K562 (cell line): ENCODE results near the gene NKIRAS2. TPM values are rescaled to one million over a fixed set of nuclear protein-coding genes. Genes with fewer than 3 reads are reported as not detected.
A peak's percentile ranks its signal among the peaks of the same experiment; 100 is the strongest.

ENCODE experiments used
- ATAC-seq: fragments of 200-7000 bp; cut with Tn5 transposase; 3 replicates; pipeline ENCODE4 v1.9.1; 2020; ENCODE audit warnings: moderate library complexity
- BruUV-seq: library from RNA; stranded (reverse); fragments of 400-500 nt; replicated peaks from 2 replicates; lab custom pipeline; 2021; lab: Mats Ljungman, UMichigan
- CTCF ChIA-PET: fragments of 300-600 bp; formaldehyde crosslinking; extraction: SDS; loops from one replicate; lab custom pipeline; 2021; ENCODE audit warnings: low intra/inter-chr PET ratio; lab: Yijun Ruan, JAX
- POLR2A ChIA-PET: fragments of 300-600, 350-650 bp; sonication (Branson Sonifier 250); formaldehyde crosslinking; extraction: SDS; loops from one replicate; lab custom pipeline; 2021; ENCODE audit warnings: antibody characterized with exemption, inconsistent platforms; lab: Yijun Ruan, JAX
- DNase-seq, 4 experiments: peaks; one replicate each; pipeline versions ENCODE4 v3.0.0 to v3.0.0-alpha.2; 2011 to 2018; ENCODE audit warnings: low spot score in 3 of 4, mixed read lengths in 3 of 4; ENCODE audit errors: extremely low read depth in 1 of 4
- FAIRE-seq: peaks from 2 replicates; lab custom pipeline; 2011; peaks lifted over from hg19 to GRCh38; lab: Jason Lieb, UNC
- H2AFZ ChIP-seq: 2 replicates; pipeline ENCODE4 v1.6.0; 2011; ENCODE audit warnings: low read depth, low read length, control low read depth, inconsistent platforms
- H3K27ac ChIP-seq: fragments of 200-600 bp; 3 replicates; pipeline ENCODE4 v1.8.0; 2011; ENCODE audit warnings: low read depth, mild to moderate bottlenecking, control low read depth, inconsistent platforms, low read length, moderate library complexity, mixed read lengths; ENCODE audit errors: extremely low read depth
- H3K27me3 ChIP-seq, 2 experiments: fragments of 300-600 bp in 1 of 2; 2 replicates in 1 of 2; 3 replicates in 1 of 2; pipeline versions ENCODE4 v1.6.0 to v1.8.0; 2011; ENCODE audit warnings: inconsistent platforms in 2 of 2, low read length in 2 of 2, mild to moderate bottlenecking in 1 of 2, mixed read lengths in 1 of 2, moderate library complexity in 1 of 2; ENCODE audit not compliant: control insufficient read depth in 2 of 2, insufficient read depth in 2 of 2
- H3K36me3 ChIP-seq: fragments of 300-600 bp; 3 replicates; pipeline ENCODE4 v1.8.0; 2011; ENCODE audit warnings: mild to moderate bottlenecking, low read length, inconsistent platforms; ENCODE audit not compliant: control insufficient read depth, insufficient read depth
- H3K4me1 ChIP-seq, 2 experiments: fragments of 200-600 bp in 1 of 2; replicated peaks in 1 of 2; 2 replicates in 1 of 2; 3 replicates in 1 of 2; pipeline versions ENCODE4 v1.5.1 to v1.8.0; 2011; ENCODE audit warnings: inconsistent platforms in 2 of 2, low read length in 2 of 2, mild to moderate bottlenecking in 1 of 2, mixed read lengths in 1 of 2, moderate library complexity in 1 of 2; ENCODE audit not compliant: control insufficient read depth in 2 of 2, insufficient read depth in 2 of 2
- H3K4me2 ChIP-seq: 2 replicates; pipeline ENCODE4 v1.6.1; 2011; ENCODE audit warnings: low read length, control low read depth, inconsistent platforms, mixed read lengths; ENCODE audit not compliant: insufficient read depth
- H3K4me3 ChIP-seq: fragments of 200-600 bp; sonication (generic), shearing (Covaris generic); 2 replicates; pipeline ENCODE4 v1.5.1; 2016; ENCODE audit warnings: control low read depth, inconsistent platforms
- H3K79me2 ChIP-seq: fragments of 200-600 bp; 3 replicates; pipeline ENCODE4 v1.8.0; 2011; ENCODE audit warnings: low read length, inconsistent platforms; ENCODE audit not compliant: control insufficient read depth, insufficient read depth
- H3K9ac ChIP-seq, 2 experiments: 2 replicates each; pipeline versions ENCODE4 v1.6.0 to v1.6.1; 2011; ENCODE audit warnings: low read depth in 2 of 2, low read length in 2 of 2, control low read depth in 1 of 2, inconsistent platforms in 1 of 2, mild to moderate bottlenecking in 1 of 2, mixed read lengths in 1 of 2; ENCODE audit not compliant: insufficient read depth in 1 of 2
- H3K9me1 ChIP-seq: one replicate; pipeline ENCODE4 v1.6.0; 2011; ENCODE audit warnings: inconsistent platforms, mild to moderate bottlenecking, low read length, moderate library complexity; ENCODE audit not compliant: control insufficient read depth, insufficient read depth
- H3K9me3 ChIP-seq: replicated peaks from 2 replicates; pipeline ENCODE4 v1.5.1; 2011; ENCODE audit warnings: low read depth, low read length, inconsistent platforms; ENCODE audit not compliant: control insufficient read depth, insufficient read depth
- H4K20me1 ChIP-seq: replicated peaks from 2 replicates; pipeline ENCODE4 v1.6.1; 2011; ENCODE audit warnings: low read length, inconsistent platforms, mixed read lengths; ENCODE audit not compliant: control insufficient read depth, insufficient read depth
- BCLAF1 ChIP-seq, 2 experiments: fragments of 450-650 bp in 1 of 2; IDR thresholded peaks; 2 replicates each; pipeline ENCODE4 v1.6.1; 2011 to 2017; ENCODE audit warnings: low read depth in 2 of 2, antibody characterized with exemption in 1 of 2, borderline replicate concordance in 1 of 2, low read length in 1 of 2, mild to moderate bottlenecking in 1 of 2, mixed read lengths in 1 of 2; ENCODE audit not compliant: control insufficient read depth in 1 of 2
- CBFA2T3 ChIP-seq: fragments of 450-650 bp; IDR thresholded peaks from 2 replicates; pipeline ENCODE4 v1.6.1; 2017
- MAFK ChIP-seq: IDR thresholded peaks from 2 replicates; pipeline ENCODE4 v1.6.1; 2011; ENCODE audit warnings: low read length, improper control_type of control experiment
- MYNN ChIP-seq, 2 experiments: sonication (generic); formaldehyde crosslinking in 1 of 2; IDR thresholded peaks; 2 replicates each; pipeline versions ENCODE4 v1.5.0 to v1.6.1; 2016 to 2020; ENCODE audit warnings: antibody characterized with exemption in 1 of 2, missing genetic modification reagents in 1 of 2
- POLR2A ChIP-seq: fragments of 450-650 bp; conservative IDR thresholded peaks from 2 replicates; pipeline ENCODE4 v1.6.1; 2016
- POLR2AphosphoS2 ChIP-seq: IDR thresholded peaks from 2 replicates; pipeline ENCODE4 v1.6.1; 2012; ENCODE audit warnings: low read length, improper control_type of control experiment
- POLR2AphosphoS5 ChIP-seq: IDR thresholded peaks from 2 replicates; pipeline ENCODE4 v1.6.1; 2011; ENCODE audit warnings: mild to moderate bottlenecking, low read depth, low read length, moderate library complexity; ENCODE audit not compliant: control insufficient read depth, insufficient read depth
- POLR2B ChIP-seq: fragments of 450-650 bp; IDR thresholded peaks from 2 replicates; pipeline ENCODE4 v1.6.1; 2018; ENCODE audit warnings: low read depth; ENCODE audit not compliant: partially characterized antibody
- RNF2 ChIP-seq: sonication (generic); IDR thresholded peaks from 2 replicates; pipeline ENCODE4 v1.6.1; 2016
- SETDB1 ChIP-seq: IDR thresholded peaks from one replicate; pipeline ENCODE4 v1.6.1; 2012; ENCODE audit warnings: low read length, control low read depth, inconsistent platforms
- ZBTB8A ChIP-seq: fragments of 450-650 bp; IDR thresholded peaks from 2 replicates; pipeline ENCODE4 v1.6.1; 2018; ENCODE audit warnings: mild to moderate bottlenecking, moderate library complexity; ENCODE audit not compliant: partially characterized antibody
- WGBS: fragments of 100-300 bp; shearing (Covaris generic); methylation state at CpG from one replicate; pipeline ENCODE4 v1.1.6; 2016; ENCODE audit warnings: low coverage, mixed read lengths; ENCODE audit not compliant: insufficient coverage; ENCODE audit errors: missing lambda C conversion rate; 5-methylcytosine and 5-hydroxymethylcytosine counted together
- in situ Hi-C: fragments of 300-500 bp; cut with MboI; formaldehyde crosslinking; loops from 4 replicates; pipeline ENCODE4 v1.15.0; 2018; ENCODE audit warnings: inconsistent platforms, mixed read lengths
- intact Hi-C: fragments of 100-400 bp; cut with micrococcal nuclease; formaldehyde crosslinking; loops from 2 replicates; pipeline ENCODE4 v1.14.2; 2022
- polyA plus RNA-seq, 8 experiments: library from polyadenylated mRNA; depleted of rRNA in 4 of 8; stranded (reverse) in 5 of 8; unstranded in 3 of 8; fragments of >200 nt; fragmentation: Nextera tagmentation in 2 of 8; fragmentation: Illumina TruSeq in 1 of 8; extraction: Ambion mirVana in 2 of 8; extraction: Trizol in 1 of 8; gene quantifications; 2 replicates each; pipeline versions ENCODE4 v1.2.1 to v1.2.3, GENCODE V29; 2011 to 2014; ENCODE audit warnings: inconsistent platforms in 1 of 8, missing spikeins in 1 of 8
- total RNA-seq, 7 experiments: library from RNA; depleted of rRNA in 6 of 7; stranded (reverse); fragments of >200 nt in 6 of 7; fragmentation: Illumina TruSeq in 2 of 7; extraction: Trizol in 2 of 7; gene quantifications; 2 replicates each; pipeline versions ENCODE4 v1.2.1 to v1.2.3, GENCODE V29; 2011 to 2021; ENCODE audit warnings: low replicate concordance in 1 of 7
- TF ChIP-seq, protein P1 (sequence below), 2 experiments: fragments of 450-650 bp; IDR thresholded peaks; 2 replicates each; pipeline ENCODE4 v1.6.1; 2018; ENCODE audit warnings: mild to moderate bottlenecking in 2 of 2, low read depth in 1 of 2; ENCODE audit not compliant: partially characterized antibody in 2 of 2
- TF ChIP-seq, protein P2 (sequence below): fragments of 250-450 bp; sonication (Bioruptor Pico); IDR thresholded peaks from 2 replicates; pipeline ENCODE4 v1.8.0; 2022; ENCODE audit warnings: inconsistent platforms, mild to moderate bottlenecking, moderate library complexity, borderline replicate concordance

NKIRAS2 gene
- total and polyA plus RNA-seq, 9 of the 15 experiments (the other 6 are each of a cell fraction or from before 2014, with no cell fraction given): 10.1 to 65.5 (median 29.8) TPM

DNA sequence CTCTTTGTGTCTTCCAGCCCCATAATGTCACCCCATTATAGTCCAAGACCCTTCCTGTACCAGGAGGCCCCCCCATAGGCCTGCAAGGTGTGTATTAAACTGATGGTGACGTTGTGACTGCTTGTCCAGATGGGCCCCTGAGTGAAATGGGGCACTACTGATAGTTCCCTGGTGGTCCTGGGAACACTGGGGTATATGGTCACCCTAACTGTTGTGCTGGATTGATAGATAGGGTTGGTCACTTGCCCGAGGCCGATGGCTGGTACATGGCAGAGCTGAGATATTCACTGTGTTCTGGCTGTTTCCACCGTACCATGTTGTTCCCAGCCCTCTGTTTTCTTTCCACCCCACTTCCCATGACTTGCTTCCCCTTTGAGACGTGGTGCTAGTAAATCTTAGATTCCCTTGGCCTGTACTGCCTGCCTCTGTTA, 49.0 kb upstream of the NKIRAS2 start:
- Histone ChIP-seq H3K4me2 (no peak overlapping the region), H3K79me2 (peaks cover 16% of the 10 kb centered on the region), H3K9ac (no peak overlapping the region), H3K27ac (no peak overlapping the region), H3K9me1 (peaks cover 3% of the 10 kb centered on the region), H3K9me3 (no peaks in the 10 kb centered on the region; the same call in 1 of the 2 replicates), H3K4me3 (no peak overlapping the region), H3K36me3 (peaks cover 70% of the 10 kb centered on the region; the same call in 2 of the 3 replicates), H4K20me1 (no peaks in the 10 kb centered on the region; the same call in 1 of the 2 replicates), H3K4me1 (peaks cover 7 to 38% of the 10 kb centered on the region in 2 experiments; a peak in 4 of 5 replicates), H2AFZ (no peak overlapping the region), H3K27me3 (no peaks in the 10 kb centered on the region)
- TF ChIP-seq, protein P1, sequence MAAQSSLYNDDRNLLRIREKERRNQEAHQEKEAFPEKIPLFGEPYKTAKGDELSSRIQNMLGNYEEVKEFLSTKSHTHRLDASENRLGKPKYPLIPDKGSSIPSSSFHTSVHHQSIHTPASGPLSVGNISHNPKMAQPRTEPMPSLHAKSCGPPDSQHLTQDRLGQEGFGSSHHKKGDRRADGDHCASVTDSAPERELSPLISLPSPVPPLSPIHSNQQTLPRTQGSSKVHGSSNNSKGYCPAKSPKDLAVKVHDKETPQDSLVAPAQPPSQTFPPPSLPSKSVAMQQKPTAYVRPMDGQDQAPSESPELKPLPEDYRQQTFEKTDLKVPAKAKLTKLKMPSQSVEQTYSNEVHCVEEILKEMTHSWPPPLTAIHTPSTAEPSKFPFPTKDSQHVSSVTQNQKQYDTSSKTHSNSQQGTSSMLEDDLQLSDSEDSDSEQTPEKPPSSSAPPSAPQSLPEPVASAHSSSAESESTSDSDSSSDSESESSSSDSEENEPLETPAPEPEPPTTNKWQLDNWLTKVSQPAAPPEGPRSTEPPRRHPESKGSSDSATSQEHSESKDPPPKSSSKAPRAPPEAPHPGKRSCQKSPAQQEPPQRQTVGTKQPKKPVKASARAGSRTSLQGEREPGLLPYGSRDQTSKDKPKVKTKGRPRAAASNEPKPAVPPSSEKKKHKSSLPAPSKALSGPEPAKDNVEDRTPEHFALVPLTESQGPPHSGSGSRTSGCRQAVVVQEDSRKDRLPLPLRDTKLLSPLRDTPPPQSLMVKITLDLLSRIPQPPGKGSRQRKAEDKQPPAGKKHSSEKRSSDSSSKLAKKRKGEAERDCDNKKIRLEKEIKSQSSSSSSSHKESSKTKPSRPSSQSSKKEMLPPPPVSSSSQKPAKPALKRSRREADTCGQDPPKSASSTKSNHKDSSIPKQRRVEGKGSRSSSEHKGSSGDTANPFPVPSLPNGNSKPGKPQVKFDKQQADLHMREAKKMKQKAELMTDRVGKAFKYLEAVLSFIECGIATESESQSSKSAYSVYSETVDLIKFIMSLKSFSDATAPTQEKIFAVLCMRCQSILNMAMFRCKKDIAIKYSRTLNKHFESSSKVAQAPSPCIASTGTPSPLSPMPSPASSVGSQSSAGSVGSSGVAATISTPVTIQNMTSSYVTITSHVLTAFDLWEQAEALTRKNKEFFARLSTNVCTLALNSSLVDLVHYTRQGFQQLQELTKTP (IDR thresholded peaks at IDR 0.05; ENCODE audit: low read depth in 1 of 2, partially characterized antibody in 2 of 2): no peak
- TF ChIP-seq ZBTB8A (no peak), MYNN (IDR thresholded peaks at IDR 0.05) (peak; percentile 46; the same call in 1 of the 2 replicates), MYNN (CRISPR knock-in tag; IDR thresholded peaks at IDR 0.05) (no peak), POLR2AphosphoS5 (peak; percentile 26; the same call in 1 of the 2 replicates), RNF2 (no peak), CBFA2T3 (no peak), BCLAF1 (IDR thresholded peaks at IDR 0.05; ENCODE audit: borderline replicate concordance in 1 of 2, control insufficient read depth in 1 of 2, low read depth in 2 of 2, low read length in 1 of 2) (no peak), POLR2AphosphoS2 (peak; percentile 61; the same call in 1 of the 2 replicates), POLR2A (peak; percentile 48), POLR2B (peak; percentile 36), SETDB1 (no peak), MAFK (no peak)
- TF ChIP-seq, protein P2, sequence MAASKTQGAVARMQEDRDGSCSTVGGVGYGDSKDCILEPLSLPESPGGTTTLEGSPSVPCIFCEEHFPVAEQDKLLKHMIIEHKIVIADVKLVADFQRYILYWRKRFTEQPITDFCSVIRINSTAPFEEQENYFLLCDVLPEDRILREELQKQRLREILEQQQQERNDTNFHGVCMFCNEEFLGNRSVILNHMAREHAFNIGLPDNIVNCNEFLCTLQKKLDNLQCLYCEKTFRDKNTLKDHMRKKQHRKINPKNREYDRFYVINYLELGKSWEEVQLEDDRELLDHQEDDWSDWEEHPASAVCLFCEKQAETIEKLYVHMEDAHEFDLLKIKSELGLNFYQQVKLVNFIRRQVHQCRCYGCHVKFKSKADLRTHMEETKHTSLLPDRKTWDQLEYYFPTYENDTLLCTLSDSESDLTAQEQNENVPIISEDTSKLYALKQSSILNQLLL (CRISPR knock-in tag): no peak
- in situ Hi-C loops: no loop called here
- intact Hi-C loops: no loop called here
- WGBS: 83% methylated on average over 5 of the region's 5 CpGs
- POLR2A ChIA-PET: interaction anchor here (0.6 kb wide), 1 partner anchor 13 kb away, joined by 3 read pairs; no protein-coding TSS in a partner anchor
- no peak for ATAC-seq
- BruUV-seq: no TSS peak
- CTCF ChIA-PET: no interaction called here
- peak; percentile 15 for FAIRE-seq
- no peak for DNase-seq
